Activated CD4-positive, alpha-beta T cell treated with anti-CD3 and anti-CD28 coated beads for 4 hours (primary cell): Measurements from ENCODE around the gene PARD3B.

Experiments used
- DNase-seq, 2 donors: peaks; one replicate each; pipeline ENCODE4 v3.0.0-alpha.2; 2020

Gene PARD3B

DNA sequence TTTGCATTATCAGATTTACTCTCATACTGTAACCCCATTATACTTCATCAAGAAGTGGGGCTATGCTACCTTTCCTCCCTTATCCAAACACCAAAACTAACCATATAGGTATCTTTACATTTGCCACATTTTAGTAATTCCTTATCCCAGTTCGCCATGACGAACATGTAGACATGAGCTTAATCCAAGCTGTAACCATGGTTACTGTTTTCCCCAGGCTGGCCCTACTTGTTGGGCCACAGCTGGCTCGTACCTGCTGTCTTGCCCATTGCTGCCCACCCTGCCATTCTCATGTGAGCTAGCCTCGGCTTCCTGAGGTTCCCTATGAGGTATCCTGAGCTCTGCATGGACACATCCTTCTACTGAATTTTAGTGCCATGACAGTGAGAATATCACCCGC is 117.7 kb downstream of the PARD3B start:
- DNase-seq, result no peak

DNA sequence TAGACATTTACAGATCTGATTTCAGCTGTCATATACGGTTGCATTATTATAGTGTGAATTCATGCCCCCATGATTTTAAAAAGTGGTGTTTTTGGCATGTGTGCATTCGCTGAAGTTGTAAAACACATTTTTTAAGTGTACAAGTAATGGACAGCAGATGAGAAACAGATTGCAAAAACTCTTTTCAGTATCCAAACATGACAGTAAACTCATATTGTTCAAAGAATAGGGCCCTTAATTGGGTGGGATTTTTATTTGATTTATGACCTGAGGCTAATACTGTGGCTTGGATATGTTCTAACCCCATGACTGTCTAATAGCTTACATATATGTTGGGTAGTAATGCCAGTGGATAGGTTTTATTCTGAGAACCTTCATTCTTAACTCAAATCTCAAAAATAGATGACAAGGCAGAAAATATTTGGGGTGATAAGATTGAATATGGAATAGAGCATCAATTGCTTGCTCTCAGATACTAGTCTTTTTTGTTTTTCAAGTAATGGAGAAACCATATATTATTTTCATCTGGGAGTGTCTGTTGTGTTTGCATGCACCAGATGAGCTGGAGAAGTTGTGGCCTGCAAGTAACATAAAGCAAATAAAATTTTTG is 118.6 kb downstream of the PARD3B start:
- no peak for DNase-seq

DNA sequence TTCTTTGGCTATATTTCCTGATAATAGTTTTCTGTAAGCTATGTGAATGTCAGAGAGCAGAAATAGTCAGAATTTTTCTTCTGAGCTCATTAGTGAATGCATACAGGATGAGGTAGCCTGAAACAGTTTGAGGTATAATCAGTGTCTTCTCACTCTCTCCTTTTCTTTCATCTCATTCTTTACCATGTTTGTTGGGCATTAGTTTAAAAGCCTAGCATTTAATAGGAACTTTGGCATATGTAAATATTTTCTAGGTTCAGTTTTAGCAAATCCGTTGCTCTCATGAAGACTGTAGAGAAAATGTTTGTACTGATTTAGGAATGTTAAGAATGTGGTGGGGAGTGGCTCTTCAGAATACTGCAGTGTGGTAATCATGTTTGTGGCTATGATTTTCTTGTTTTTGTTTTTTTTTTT is 119.4 kb downstream of the PARD3B start:
- DNase-seq, result no peak

DNA sequence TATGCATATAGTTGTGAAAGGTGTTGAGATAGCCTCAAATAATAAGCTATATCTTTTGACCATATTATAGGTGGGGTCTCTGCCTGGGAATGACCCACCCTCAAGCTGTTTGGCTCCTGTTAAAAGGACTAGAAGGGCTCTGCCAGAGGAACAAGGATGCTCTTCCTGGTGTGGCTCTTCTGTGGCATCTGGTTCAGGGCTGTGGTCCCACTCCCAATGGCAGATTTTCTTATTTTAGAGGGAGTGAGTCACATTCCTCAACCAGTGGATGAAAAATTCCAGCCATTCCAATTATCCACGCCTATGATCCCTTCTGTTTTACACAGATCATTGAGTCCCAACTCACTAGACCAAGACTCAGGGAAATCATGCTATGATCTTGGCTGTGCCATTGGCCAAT is 119.9 kb downstream of the PARD3B start:
- DNase-seq, result no peak

DNA sequence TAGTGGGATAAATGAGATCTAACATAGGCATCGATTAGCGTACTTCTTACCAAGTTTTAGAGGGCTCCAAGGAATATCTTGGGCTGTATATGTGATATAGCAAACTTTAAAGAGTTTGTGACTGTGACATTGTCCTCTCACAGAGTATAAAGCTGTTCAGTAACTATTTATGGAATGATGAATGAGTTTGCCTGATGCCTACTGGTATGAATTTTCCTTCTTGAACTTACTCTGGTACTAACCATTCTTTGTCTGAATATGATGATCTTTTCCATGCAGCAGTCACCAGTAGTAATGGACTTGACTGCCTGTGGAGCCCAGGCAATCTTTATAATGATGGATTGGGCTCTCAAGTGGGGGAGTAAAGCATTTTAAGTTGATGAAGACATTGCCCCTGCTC is 120.5 kb downstream of the PARD3B start:
- no peak for DNase-seq

DNA sequence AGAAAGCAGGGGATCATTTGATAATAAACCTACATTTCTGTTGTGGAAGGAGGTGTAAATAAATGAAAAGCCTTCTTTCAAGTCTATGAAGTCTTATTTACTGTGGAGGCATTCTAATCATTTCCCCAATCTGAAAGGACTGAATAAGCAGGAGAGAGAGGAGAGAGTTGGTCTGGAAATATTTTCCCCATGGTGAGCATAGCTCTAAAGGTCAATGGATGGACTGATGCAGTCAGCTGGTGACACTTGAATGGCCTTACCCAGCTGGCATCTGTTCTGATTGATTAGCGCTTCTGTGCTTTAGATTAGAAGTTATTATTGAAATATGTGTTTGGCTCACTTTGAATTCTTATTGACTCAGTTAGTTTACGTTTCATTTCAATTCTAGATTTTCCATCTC is 122.7 kb downstream of the PARD3B start:
- no peak for DNase-seq

DNA sequence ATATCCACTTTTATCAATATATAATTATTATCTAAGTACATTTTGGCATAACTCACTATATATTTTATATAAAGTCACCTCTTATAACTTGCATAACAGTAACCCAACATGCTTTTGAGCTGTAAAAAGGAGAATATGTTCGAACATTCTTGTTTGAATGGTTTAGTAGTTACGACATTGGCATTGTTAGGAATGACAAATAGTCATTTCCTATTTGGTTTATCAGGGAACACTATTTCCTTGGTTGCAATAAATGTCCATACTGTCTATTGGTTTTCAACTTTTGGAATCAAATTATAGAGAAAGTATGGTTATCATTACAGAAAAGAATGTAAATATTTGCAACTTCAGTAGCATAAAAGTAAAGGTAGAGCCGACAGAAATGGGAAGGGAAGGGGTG is 124.1 kb downstream of the PARD3B start:
- no peak for DNase-seq

DNA sequence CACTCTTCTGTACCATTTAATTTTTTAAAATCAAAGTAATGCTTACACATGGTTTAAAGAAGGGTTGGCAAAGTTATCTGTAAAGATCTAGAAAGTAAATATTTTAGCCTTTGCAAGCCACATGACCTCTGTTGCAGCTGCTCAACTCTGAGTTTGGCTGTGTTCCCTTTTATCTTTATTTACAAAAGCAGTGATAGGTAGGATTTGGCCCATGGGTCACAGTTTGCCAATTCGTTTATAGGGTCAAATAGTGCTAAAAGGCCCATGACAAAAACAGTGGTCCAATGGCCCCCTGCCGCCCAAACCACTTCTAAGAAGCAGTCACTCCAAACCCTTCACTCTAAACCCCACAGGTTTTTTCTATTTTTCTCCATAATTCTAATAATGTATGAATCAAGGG is 124.8 kb downstream of the PARD3B start:
- DNase-seq, result no peak

DNA sequence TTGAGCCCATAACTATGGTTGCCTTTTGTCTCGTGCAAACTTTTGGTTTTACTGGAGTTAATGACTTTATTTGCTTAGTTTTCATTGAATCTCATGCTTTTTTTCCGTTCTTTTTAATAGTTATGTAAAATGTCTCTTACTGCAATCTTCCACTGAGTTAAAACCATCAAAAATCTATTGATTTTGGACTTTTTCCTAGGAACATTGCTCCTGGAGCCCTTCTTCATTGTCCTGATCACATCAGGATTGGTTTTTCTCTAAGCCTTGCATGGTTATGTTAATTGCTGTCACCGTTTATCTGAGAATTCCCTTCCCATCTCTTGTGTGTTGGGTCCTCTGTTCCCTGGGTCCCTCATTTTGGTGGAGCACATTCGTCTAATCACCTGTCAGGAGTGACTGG is 125.5 kb downstream of the PARD3B start:
- DNase-seq, result no peak

DNA sequence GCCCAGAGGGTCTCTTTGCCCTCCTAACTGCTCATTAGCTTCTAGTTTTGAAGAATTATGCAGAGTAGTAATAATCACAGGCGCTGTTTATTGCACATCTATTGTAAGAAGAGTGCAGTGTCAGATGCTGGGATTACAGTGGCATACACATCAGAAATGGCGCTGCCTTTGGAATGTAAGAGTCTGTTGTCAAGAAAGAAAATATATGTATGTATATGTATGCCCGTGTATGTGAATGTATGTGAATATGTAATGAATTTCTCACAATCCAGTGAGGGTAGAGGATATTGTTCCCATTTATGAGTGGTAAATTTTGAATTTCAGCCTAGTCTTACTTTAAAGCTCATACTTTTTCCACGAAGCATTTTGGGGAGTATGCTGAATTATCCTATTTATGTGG is 127.5 kb downstream of the PARD3B start:
- no peak for DNase-seq

DNA sequence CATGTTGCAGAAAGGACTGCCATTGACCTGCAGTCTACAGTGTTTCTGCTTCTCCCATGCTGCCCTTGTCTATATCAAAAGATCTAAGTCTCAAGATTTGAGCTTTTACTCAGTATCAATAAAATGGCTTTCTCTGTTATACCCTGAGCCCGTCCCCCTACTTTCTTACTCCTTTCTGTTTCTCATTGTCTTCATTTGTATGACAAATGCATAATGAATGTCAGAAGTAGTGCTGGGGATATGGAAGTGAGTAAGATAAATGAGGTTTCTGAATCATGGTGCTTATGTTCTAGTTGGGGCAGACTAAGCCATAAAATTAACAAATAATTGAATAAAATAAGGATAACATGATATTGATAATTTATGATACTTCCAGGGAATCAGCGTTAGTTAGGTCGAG is 128.6 kb downstream of the PARD3B start:
- DNase-seq, result no peak

DNA sequence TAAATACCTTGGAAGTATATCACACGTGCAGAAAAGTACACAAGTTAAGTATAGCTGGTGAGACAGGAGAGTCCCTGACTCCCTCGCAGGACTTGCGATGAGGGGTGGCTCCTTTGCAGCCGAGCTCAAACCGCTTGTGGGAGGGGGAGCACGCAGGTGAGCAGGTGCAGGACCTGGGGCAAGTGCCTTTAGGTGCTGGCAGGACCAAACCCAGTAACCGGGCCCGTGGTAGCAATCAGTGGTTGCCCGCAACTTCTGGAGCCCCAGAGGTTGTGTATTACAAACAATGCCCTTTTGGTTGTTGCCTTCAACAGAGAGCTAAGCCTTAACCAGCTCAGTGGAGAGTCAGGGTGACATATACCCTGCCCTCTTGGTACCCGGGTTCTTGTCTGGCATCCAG is 132.8 kb downstream of the PARD3B start:
- no peak for DNase-seq

DNA sequence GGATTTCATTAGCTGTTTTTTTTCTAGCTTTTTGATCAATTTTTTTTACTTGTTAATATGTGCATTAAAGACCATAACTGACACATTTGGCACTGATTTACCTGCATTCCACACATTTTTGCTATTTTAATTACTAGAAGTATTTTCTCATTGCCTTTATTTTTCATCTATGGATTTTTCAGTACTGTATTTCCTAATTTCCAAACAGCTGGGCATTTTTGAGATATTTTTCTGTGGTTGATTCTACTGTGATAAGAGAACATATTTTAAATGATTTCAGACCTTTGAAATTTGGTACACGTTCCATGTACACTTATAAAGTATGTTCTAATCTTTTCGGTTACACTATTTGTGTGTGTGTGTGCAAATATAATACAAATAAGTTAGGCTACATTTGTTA is 135.3 kb downstream of the PARD3B start:
- no peak for DNase-seq

DNA sequence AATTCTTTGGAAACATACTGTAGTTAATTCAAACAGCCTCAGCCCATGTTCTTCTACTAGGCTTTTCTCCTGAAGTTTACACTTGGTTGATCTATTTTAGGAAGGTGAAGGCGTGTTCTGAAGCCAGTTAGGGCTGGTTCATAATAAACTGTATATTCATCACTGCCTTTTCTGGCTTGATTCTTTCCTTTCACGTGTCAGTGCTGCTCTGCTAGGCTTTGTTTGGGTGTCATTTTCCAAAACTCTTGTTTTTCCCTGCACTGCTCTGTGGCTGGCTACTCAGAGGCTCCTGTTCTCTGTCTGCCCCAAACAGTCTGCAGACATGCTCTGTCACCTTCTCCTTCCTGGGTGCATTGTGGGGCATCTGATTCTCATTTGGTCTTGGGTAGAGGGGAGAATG is 136.1 kb downstream of the PARD3B start:
- DNase-seq, result no peak

DNA sequence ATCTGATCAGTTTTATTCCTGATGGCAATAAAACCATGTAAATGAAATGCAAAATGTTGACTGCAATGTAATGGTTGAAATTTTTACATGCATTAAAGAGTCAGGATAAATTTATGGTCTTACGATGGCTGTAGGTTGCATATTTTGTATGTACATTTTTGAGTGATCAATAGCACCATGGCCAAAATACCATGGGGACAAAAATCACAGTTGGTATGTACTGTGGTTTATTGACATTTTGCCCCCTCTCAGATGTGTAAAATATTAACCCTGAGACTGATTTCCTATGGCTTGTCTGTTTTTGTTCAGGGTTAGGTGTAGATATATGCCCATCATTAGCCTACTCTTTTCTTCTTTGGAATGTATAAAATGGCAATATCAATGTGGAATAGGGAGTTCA is 138.1 kb downstream of the PARD3B start:
- no peak for DNase-seq

DNA sequence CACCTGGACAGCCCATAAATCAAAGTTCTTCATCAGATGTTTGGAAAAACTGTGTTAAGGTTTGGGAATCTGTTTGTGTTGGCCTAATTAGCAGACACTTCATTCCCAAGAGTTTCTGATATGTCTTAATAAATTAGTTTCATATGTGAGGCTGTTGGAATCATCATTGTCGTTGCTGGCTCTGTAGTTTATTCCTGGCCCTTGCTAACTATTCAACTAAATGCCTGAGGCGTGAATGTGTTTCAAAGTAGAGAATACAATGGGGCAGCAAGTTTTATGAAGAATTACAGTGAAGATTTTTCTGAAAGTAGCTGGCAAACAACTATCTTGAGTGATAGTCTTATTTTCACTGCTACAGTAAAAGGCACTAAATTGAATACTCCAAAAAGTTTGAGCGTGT is 141.1 kb downstream of the PARD3B start:
- DNase-seq, result no peak

DNA sequence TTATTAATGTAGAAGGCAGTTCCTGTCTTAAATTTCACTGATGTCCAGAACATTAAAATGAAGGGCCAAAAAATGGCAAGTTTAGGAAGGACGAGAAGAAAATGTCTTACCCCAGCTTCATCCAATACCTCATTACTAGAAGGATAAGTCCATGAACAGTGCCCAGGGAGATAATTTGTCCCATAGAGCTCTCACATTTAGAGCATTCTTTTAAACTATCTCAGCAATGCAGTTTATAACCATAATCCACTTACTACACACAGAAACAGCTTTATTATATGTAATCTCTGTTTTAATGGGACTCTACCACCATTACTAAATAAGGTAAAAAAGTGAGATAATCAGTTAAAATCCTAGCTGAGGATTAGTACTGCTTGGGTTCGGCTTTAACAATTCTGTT is 142.5 kb downstream of the PARD3B start:
- DNase-seq, result no peak

DNA sequence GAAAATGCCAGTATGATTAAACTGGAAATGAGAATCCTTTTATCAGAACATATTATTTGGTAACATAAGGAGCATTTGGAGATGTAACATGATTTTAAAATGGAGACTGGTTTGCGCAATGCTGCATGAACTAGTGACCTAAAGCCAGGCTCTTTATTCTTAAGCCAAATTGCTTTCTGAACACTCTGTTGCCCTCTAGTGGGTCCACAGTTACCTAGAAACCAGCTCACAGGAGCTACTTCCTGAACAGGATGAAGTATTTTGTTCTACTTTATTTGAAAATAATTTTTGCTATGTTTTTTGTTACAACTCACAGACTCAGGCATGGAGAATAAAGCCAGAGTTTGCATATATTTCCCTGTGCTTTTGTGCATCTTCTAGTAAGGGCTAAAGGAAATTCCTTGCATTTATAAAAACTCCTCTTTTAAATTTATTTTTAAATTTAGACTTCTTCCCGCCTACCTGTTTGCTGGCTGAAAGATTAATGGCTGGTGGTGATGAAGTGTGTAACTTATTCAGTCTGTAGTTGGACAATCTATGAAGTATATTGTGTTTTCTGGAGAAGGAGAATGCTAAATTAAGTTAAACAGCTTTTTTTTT is 146.7 kb downstream of the PARD3B start:
- peak in 1 of 2 donors; percentile 4 for DNase-seq

DNA sequence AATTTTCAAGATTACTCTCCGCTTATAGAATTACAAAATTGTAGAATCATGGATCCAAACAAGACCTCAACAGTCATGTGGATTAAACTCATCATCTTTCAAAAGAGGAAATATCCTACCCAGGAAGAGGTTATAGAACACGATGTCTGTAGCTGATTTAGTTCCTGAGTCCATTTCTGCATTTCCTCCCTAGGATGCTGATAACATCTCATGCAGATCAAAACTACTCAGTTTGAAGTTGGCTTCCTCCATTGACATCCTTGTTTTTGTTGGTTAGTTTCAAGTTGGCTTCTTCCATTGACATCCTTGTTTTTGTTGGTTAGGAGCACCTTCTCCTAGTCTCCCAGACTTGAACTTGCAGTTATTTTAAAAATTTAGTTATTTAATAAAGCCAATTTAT is 147.5 kb downstream of the PARD3B start:
- no peak for DNase-seq

DNA sequence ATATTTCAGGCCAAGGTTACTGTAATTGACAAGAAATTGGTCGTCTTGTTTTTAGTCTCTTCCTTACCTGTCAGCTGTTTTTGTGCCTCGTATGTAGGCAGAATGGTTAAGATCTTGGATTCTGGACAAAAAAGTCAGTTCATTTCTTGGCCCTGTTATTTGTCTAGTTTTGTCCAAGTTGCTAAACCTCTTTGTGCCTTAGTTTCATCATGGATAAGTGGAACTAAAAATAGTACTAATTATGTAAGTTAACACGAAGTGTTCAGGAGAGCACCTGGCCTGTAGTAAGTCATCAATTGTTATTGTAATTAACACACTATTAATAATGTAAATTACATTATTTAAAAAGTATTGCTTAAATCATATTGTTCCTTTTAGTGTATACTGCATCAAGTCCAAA is 148.0 kb downstream of the PARD3B start:
- DNase-seq, result no peak

DNA sequence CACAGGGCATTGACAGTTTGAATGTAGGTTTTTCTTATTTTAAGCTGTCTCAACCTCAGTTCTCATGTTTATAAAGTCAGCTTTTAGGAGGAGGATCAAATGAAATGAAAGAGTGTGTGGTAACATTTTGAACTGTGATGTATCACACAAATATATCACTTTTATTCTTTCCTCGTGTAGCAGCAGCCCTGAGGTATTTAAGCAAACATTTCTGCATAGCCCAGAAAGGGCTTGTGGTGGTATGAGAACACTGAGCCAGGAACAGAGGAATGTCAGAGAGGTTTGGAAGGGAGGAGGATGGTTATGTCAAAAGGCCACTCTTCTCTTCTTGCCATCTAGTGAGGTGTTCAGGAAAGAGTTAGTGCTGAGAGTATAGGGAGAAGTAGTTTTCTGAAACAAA is 150.2 kb downstream of the PARD3B start:
- DNase-seq, result no peak

DNA sequence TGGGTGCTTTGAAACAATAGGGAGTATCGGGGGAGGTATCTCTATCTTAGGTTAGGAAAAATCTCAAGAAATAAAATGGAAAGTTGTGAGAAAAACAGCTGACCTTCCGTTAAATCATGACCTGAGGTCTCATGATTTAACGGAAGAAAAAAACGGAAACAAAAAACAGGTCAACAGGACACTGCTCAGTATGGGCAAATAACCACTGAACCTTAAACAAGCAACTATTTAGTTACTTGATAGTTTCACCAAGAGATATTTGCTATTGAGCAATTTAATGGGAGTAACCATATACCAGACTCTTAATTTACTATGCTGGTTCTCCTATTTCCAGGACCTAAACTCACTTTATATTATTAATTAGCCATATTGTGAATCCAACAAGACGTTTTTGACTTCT is 150.8 kb downstream of the PARD3B start:
- DNase-seq, result no peak

DNA sequence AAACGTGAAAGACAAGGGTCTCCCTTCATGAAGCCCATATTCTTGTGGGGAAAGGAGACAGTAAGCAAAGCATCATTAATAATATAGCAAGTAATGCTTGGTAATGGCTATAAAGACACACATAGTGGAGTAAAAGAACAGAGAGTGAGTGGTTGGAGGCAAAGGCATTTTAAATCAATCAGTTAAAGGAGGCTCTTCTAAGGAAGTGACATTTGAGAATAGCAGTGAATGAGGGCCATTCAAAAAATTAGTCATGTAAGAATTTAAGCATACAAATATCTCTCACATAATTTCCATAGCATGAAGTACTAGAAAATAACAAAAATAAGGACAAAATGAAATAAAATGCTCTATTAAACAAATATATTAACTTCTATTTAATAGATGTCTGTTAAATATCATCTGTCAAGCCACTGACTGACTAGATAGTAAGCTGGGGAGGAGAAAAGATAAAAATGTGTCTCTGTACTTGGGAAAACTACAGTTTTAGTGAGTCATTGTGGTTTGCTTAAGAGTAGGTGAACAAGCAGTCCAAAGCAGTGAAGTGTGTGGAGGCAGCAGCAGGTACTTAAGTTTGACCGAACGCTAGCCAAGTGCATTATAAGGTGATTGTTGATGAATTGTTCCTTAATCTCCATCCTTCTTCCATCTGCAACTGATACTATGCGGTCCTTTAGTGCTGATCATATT is 160.1 kb downstream of the PARD3B start:
- no peak for DNase-seq

DNA sequence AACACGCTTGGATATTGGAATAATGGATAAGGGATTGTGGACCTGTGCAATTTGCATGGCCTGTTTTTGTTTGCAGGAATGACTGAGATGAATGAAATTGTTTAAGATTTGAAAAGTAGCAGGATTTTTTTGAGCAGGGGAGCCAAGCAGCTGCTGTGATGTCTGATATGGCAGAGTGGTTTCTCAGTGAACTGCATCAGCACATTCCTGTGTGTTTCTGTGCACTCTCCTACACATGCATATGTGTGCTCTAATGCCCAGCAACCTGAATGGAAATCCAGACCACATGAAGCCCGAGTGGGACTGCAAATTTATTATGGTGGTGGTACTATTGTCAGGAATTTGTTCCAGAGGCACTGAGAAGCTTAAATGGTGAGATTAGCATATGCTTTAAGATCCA is 161.7 kb downstream of the PARD3B start:
- DNase-seq, result no peak

DNA sequence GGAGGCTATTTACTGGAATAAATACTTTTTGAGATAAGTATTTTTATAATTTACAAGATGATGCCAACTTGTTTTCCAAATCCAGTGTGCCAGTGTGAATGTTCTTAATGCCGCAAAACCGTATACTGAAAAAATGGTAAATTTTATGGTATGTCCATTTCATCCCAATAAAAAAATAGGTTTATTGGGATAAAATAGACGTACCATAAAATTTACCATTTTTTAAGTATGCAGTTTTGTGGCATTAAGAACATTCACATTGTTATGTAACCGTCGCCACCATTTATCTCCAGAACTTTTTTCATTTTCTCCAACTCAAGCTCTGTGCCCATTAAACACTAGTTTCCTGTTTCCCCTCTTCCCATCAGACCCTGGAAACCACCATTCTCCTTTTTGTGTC is 167.9 kb downstream of the PARD3B start:
- no peak for DNase-seq
